ENCODE data around the gene FAN1.
"Not testable (repeated sequence)": the region's sequence is repeated elsewhere in the genome, so short reads cannot be mapped to it uniquely, and the experiment has no call there.

Gene FAN1

DNA sequence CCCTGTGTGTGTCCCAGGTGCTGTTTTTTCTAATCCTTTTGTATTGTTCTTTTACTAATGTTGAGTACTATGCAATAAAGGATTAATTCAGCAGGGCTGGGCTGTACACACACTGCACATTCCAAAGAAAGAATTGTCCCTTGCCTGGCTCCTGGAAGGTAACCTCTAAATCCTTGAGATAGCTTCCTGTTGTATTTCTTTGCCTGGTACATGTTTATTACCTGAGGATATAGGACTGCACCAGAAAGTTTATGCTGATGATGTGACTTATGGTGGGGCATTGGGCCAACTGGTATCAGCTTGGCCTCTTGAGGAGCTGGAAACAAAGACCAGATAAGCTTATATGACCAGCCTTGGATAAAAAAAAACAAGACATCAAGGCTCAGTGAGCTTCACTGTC lies 26.6 kb upstream of the FAN1 start:
- no peaks in the 10 kb centered on the region for H3K27me3 ChIP-seq (ENCODE audit: insufficient read depth, low read depth, severe bottlenecking)
- H3K27ac ChIP-seq: no peak overlapping the region
- TF ChIP-seq, protein P1, sequence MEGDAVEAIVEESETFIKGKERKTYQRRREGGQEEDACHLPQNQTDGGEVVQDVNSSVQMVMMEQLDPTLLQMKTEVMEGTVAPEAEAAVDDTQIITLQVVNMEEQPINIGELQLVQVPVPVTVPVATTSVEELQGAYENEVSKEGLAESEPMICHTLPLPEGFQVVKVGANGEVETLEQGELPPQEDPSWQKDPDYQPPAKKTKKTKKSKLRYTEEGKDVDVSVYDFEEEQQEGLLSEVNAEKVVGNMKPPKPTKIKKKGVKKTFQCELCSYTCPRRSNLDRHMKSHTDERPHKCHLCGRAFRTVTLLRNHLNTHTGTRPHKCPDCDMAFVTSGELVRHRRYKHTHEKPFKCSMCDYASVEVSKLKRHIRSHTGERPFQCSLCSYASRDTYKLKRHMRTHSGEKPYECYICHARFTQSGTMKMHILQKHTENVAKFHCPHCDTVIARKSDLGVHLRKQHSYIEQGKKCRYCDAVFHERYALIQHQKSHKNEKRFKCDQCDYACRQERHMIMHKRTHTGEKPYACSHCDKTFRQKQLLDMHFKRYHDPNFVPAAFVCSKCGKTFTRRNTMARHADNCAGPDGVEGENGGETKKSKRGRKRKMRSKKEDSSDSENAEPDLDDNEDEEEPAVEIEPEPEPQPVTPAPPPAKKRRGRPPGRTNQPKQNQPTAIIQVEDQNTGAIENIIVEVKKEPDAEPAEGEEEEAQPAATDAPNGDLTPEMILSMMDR (IDR thresholded peaks at IDR 0.05; ENCODE audit: low read depth, low read length): no peak
- H3K36me3 ChIP-seq: no peaks in the 10 kb centered on the region
- DNase-seq: no peak
- no peak overlapping the region for H3K4me3 ChIP-seq (ENCODE audit: low read depth, low read length)
- H3K9me3 ChIP-seq (ENCODE audit: severe bottlenecking): no peaks in the 10 kb centered on the region

DNA sequence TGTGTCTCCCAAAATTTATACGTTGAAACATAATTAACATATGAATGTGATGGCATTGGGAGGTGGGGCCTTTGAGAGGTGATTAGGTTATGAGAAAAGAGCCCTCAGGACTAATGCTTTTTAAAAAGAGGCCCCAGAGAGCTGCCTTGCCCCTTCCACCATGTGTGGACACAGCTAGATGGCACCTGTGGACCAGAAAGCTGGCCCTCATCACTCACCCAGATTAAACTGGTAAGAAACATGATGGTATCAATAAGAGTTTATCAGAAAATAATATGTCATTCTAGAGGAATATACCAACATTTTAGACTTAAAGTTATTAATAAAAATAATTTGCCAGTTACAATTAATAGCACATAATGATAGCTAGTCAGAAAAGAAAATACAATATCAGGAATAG lies 25.2 kb upstream of the FAN1 start:
- DNase-seq: no peak
- TF ChIP-seq, protein P1 (IDR thresholded peaks at IDR 0.05; ENCODE audit: low read depth, low read length): no peak
- Histone ChIP-seq H3K27me3 (ENCODE audit: insufficient read depth, low read depth, severe bottlenecking) (no peaks in the 10 kb centered on the region), H3K36me3 (no peaks in the 10 kb centered on the region), H3K4me3 (ENCODE audit: low read depth, low read length) (no peak overlapping the region), H3K9me3 (ENCODE audit: severe bottlenecking) (no peaks in the 10 kb centered on the region), H3K27ac (no peak overlapping the region)

DNA sequence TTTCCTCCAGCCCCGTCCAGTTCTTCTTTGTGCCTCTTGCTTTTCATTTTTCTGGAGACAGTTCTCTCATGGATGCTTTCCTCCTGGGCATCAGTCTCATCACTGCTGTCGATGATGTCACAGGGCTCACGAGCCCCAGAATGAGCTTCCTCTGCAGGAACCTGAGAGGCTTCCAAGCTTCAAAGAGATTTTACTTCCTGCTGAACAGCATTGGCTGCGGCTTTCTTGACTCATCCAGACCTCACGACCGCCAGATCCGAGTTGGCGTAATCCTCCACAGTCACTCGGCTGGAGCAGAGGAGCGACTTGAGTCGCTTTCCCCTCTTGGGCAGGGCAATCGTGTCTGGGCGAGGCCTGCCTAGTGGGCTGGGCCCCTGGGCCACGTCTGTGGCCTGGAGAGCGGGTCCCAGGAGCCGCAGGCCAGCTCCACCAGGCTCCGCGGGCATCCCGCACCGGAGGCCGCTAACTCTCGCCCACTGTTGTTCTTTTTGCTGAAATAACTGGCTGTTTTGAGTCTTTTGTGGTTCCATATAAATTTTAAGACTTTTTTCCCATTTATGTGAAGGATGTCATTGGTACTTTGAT lies 20.8 kb upstream of the FAN1 start:
- no peak overlapping the region for H3K27ac ChIP-seq
- no peaks in the 10 kb centered on the region for H3K27me3 ChIP-seq (ENCODE audit: insufficient read depth, low read depth, severe bottlenecking)
- DNase-seq: no peak
- TF ChIP-seq, protein P1 (IDR thresholded peaks at IDR 0.05; ENCODE audit: low read depth, low read length): no peak
- H3K9me3 ChIP-seq (ENCODE audit: severe bottlenecking): no peaks in the 10 kb centered on the region
- H3K4me3 ChIP-seq (ENCODE audit: low read depth, low read length): no peak overlapping the region
- H3K36me3 ChIP-seq: no peaks in the 10 kb centered on the region

DNA sequence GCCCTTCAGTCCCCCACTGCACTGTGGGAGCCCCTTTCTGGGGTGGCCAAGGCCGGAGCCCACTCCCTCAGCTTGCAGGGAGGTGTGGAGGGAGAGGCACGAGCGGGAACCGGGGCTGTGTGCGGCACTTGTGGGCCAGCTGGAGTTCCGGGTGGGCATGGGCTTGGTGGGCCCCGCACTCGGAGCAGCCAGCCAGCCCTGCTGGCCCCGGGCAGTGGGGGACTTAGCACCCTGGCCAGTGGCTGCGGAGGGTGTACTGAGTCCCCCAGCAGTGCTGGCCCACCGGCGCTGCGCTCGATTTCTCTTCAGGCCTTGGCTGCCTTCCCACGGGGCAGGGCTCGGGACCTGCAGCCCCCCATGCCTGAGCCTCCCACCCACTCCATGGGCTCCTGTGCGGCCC lies 20.0 kb upstream of the FAN1 start:
- H3K9me3 ChIP-seq (ENCODE audit: severe bottlenecking); H3K36me3 ChIP-seq; H3K4me3 ChIP-seq (ENCODE audit: low read depth, low read length); DNase-seq; H3K27ac ChIP-seq; H3K27me3 ChIP-seq (ENCODE audit: insufficient read depth, low read depth, severe bottlenecking): not testable (repeated sequence)

DNA sequence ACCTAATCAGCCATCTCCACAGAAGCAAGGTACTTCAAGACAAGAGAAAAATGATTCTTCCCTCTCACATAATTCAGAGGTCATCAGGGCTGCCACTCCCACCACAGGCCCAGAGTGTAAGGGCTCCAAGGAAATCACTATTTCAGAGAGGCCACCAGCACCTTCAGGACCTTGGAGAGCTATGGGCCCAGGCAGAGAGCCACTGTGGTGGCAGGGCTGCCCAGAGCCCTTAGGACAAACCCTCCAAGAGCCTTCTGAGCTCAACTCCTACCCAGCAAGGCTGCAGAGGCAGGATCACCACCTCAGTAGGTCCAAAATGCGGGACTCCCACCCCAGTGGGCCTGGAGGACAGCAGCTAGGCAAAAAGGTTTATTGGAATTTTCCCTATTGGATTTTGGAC lies 17.9 kb upstream of the FAN1 start:
- no peak for DNase-seq
- Histone ChIP-seq H3K27me3 (ENCODE audit: insufficient read depth, low read depth, severe bottlenecking) (no peaks in the 10 kb centered on the region), H3K9me3 (ENCODE audit: severe bottlenecking) (no peaks in the 10 kb centered on the region), H3K4me3 (ENCODE audit: low read depth, low read length) (no peak overlapping the region), H3K27ac (no peak overlapping the region), H3K36me3 (no peaks in the 10 kb centered on the region)
- TF ChIP-seq, protein P1 (IDR thresholded peaks at IDR 0.05; ENCODE audit: low read depth, low read length): no peak

DNA sequence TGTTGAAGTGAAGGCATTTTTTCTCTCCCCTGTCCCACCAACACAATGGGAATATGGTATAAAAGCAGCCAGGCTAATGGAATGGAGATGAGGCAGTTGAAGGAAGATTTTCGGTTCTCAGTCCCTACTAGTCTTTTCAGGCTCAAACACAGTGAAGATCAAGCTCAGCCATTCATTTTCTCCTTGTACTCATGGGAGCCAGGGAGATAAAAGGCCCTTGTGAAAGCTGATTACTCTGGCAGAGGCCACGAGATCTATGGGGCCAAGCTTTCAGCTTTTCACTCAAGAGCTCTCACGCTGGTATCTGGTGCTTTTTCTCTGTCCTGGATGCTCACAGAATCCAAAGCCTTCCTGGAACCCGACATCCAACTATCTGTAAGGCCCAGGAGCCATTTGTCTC lies 14.5 kb upstream of the FAN1 start:
- Histone ChIP-seq H3K36me3 (no peaks in the 10 kb centered on the region), H3K4me3 (ENCODE audit: low read depth, low read length) (no peak overlapping the region), H3K27me3 (ENCODE audit: insufficient read depth, low read depth, severe bottlenecking) (no peaks in the 10 kb centered on the region), H3K9me3 (ENCODE audit: severe bottlenecking) (no peaks in the 10 kb centered on the region), H3K27ac (no peak overlapping the region)
- no peak for DNase-seq
- TF ChIP-seq, protein P1 (IDR thresholded peaks at IDR 0.05; ENCODE audit: low read depth, low read length): no peak

All from WERI-Rb-1 (cell line).